ACC112 (cell line): ENCODE measurements around the gene SPDEF.

Experiments
- H2AFZ ChIP-seq: fragments of 200-600 bp; sonication (generic); one replicate; pipeline ENCODE4 v1.6.0; 2017; ENCODE audit warnings: antibody characterized with exemption, low read length; ENCODE audit not compliant: unreplicated experiment
- H3K27ac ChIP-seq: fragments of 200-600 bp; sonication (generic); 2 replicates; pipeline ENCODE4 v1.5.1; 2014; ENCODE audit warnings: low read depth, mild to moderate bottlenecking, antibody characterized with exemption, low read length, moderate library complexity
- H3K27me3 ChIP-seq: fragments of 200-600 bp; sonication (generic); 2 replicates; pipeline ENCODE4 v1.6.1; 2014; ENCODE audit warnings: mild to moderate bottlenecking, antibody characterized with exemption, low read length, moderate library complexity, mixed read lengths; ENCODE audit not compliant: insufficient read depth
- H3K36me3 ChIP-seq: fragments of 200-600 bp; sonication (generic); 2 replicates; pipeline ENCODE4 v1.6.1; 2016; ENCODE audit warnings: mild to moderate bottlenecking, antibody characterized with exemption, low read length, moderate library complexity, mixed read lengths; ENCODE audit not compliant: insufficient read depth
- H3K4me1 ChIP-seq: fragments of 200-600 bp; sonication (generic); one replicate; pipeline ENCODE4 v1.6.1; 2016; ENCODE audit warnings: low read length, mixed read lengths; ENCODE audit not compliant: insufficient read depth, unreplicated experiment, control insufficient read depth
- H3K4me3 ChIP-seq: fragments of 200-600 bp; sonication (generic); 2 replicates; pipeline ENCODE4 v1.5.1; 2014; ENCODE audit warnings: mild to moderate bottlenecking, low read depth, low read length
- H3K79me2 ChIP-seq: fragments of 200-600 bp; sonication (generic); one replicate; pipeline ENCODE4 v1.6.0; 2016; ENCODE audit warnings: low read length; ENCODE audit not compliant: control insufficient read depth, unreplicated experiment, insufficient read depth

The SPDEF gene

DNA sequence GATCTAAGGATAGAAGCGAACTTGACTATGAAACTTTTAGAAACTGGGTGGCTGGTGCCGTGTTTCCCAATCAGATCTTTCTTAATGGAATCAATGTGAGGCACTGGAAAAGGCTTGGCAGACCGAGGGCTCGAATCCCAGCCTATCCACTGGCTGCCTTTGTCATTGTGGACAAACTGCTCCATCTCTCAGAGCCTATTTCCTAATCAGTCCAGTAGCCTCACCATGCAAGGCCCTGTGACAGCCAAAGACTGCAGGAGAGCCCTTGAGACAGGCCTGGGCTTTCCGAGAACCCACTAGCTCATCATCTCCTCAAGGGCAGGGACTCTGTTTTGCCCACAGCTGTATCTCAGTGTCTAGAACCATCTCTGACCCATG is 43.4 kb downstream of the SPDEF start:
- Histone ChIP-seq H2AFZ (no peak overlapping the region), H3K79me2 (no peaks in the 10 kb centered on the region), H3K27ac (no peak overlapping the region), H3K36me3 (no peaks in the 10 kb centered on the region), H3K27me3 (peaks cover 25% of the 10 kb centered on the region), H3K4me1 (no peaks in the 10 kb centered on the region), H3K4me3 (no peak overlapping the region)

GRCh38 chr6:34511915-34512737 is 44.0 kb downstream of the SPDEF start:
- H3K4me3 ChIP-seq: no peak overlapping the region
- peaks cover 25% of the 10 kb centered on the region for H3K27me3 ChIP-seq
- H3K79me2 ChIP-seq: no peaks in the 10 kb centered on the region
- H2AFZ ChIP-seq: no peak overlapping the region
- no peaks in the 10 kb centered on the region for H3K36me3 ChIP-seq
- no peaks in the 10 kb centered on the region for H3K4me1 ChIP-seq
- no peak overlapping the region for H3K27ac ChIP-seq

GRCh38 chr6:34511214-34511914 is 44.8 kb downstream of the SPDEF start:
- Histone ChIP-seq H3K27me3 (peaks cover 25% of the 10 kb centered on the region), H3K4me3 (no peak overlapping the region), H3K36me3 (no peaks in the 10 kb centered on the region), H2AFZ (no peak overlapping the region), H3K4me1 (no peaks in the 10 kb centered on the region), H3K27ac (no peak overlapping the region), H3K79me2 (no peaks in the 10 kb centered on the region)

GRCh38 chr6:34510299-34510698 is 45.8 kb downstream of the SPDEF start:
- H3K4me1 ChIP-seq: no peaks in the 10 kb centered on the region
- no peak overlapping the region for H3K4me3 ChIP-seq
- H3K79me2 ChIP-seq: no peaks in the 10 kb centered on the region

DNA sequence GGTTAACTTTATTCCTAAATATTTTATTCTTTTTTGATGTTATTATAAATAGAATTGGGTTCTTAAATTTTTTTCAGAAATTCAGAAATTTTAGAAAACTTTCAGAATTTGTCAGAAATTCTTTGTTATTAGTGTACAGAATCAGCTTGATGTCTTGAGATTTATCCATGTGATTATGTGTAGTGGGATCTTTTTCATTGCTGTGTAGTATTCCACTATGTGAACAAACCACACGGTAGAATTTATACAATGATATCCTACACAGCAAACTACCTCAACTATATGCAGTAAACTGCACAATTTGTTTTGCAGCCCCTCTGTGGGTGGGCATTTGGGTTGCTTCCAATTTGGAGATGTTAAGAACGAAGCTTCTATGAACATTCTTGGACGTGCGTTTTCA is 46.3 kb downstream of the SPDEF start:
- H2AFZ ChIP-seq: no peak overlapping the region
- H3K36me3 ChIP-seq: no peaks in the 10 kb centered on the region
- H3K27ac ChIP-seq: no peak overlapping the region
- peaks cover 19% of the 10 kb centered on the region; the same call in 1 of the 2 replicates for H3K27me3 ChIP-seq
- no peak overlapping the region for H3K4me3 ChIP-seq
- no peaks in the 10 kb centered on the region for H3K4me1 ChIP-seq
- no peaks in the 10 kb centered on the region for H3K79me2 ChIP-seq

More at GRCh38 chr6:34510299-34510698, 45.8 kb downstream of the SPDEF start:
- Histone ChIP-seq H3K36me3 (no peaks in the 10 kb centered on the region), H2AFZ (no peak overlapping the region), H3K27me3 (peaks cover 25% of the 10 kb centered on the region), H3K27ac (no peak overlapping the region)

- H3K4me1 ChIP-seq: no peaks in the 10 kb centered on the region
- H3K36me3 ChIP-seq: no peaks in the 10 kb centered on the region
- H3K79me2 ChIP-seq: no peaks in the 10 kb centered on the region
- H3K27me3 ChIP-seq: peaks cover 8% of the 10 kb centered on the region; the same call in 1 of the 2 replicates
- H2AFZ ChIP-seq: no peak overlapping the region
- no peak overlapping the region for H3K4me3 ChIP-seq
- H3K27ac ChIP-seq: no peak overlapping the region
Observed at GRCh38 chr6:34508425-34508824, 47.7 kb downstream of the SPDEF start.

DNA sequence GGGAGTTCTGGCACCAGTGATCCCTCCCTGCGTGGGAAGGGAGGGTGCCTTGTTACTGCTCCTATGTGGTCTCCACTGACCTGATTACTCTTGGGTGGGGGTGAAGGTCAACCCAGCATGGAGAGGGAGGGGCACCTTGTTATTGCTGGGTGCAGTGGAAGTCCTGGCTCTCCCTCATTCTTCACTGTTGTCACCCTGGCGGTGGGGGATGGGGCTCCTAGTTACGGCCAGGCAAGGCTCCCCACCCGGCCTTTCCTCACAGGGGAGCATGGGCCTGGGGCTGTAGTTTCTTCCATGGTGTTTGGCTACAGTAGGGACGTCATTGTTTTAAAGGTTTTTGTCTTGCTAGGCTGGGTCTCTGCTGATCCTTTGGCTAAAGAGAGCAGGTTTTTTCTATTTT is 49.4 kb downstream of the SPDEF start:
- Histone ChIP-seq H2AFZ (no peak overlapping the region), H3K27me3 (peaks cover 8% of the 10 kb centered on the region; the same call in 1 of the 2 replicates), H3K79me2 (no peaks in the 10 kb centered on the region), H3K4me1 (no peaks in the 10 kb centered on the region), H3K27ac (no peak overlapping the region), H3K4me3 (no peak overlapping the region), H3K36me3 (no peaks in the 10 kb centered on the region)

DNA sequence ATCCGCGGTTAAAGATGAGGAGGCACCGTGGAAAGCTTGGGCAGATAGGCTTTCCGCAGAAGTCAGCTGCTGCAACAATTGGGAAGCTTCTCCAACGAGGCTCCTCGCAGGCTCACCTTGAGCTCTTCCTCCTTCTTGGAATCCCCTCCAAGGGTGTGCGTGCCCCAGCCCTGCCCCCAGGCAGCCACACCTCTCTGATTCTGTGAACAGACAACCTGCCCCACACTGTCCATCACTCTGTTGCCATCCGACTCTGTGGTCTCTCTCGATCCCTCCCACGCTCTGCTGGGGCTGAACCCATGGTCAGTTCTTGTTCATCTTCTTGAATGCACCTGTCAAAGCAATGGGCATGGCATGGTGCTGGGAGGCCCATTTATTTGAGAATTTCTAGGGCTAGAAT is 58.7 kb downstream of the SPDEF start:
- Histone ChIP-seq H3K36me3 (no peaks in the 10 kb centered on the region), H3K4me3 (no peak overlapping the region), H3K79me2 (no peaks in the 10 kb centered on the region), H2AFZ (no peak overlapping the region), H3K4me1 (no peaks in the 10 kb centered on the region), H3K27ac (no peak overlapping the region), H3K27me3 (peaks cover 14% of the 10 kb centered on the region; the same call in 1 of the 2 replicates)

DNA sequence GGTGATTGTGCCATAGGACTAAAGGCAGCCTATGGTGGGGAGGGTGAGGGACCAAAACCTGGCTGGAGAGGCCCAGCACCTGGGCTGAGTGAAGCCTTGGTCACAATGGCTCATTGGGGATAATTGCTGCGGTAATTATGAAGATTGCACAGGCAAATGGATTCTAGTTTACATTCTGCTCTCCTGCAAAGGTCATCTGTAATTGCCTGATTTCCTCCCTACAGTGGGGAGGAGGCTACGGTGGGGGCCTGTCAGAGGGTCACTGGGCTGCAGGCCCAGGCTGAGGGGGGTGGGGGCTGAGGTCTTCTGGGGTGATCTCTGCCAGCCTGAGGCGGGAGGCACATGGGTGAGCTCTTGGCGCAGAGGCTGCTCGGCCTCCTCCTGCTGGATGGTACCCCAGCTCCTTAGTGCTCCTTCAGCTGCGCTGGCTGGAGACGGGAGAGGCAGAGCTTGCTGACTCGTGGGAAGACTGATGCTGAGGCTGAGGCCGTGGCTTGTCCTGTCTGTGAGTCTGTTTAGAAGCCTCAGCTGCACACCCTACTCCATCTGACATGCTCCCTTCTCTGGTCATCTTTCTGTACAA is 59.9 kb downstream of the SPDEF start:
- Histone ChIP-seq H3K79me2 (no peaks in the 10 kb centered on the region), H2AFZ (no peak overlapping the region), H3K4me1 (peaks cover 2% of the 10 kb centered on the region), H3K27ac (no peak overlapping the region), H3K4me3 (no peak overlapping the region), H3K36me3 (no peaks in the 10 kb centered on the region), H3K27me3 (peaks cover 14% of the 10 kb centered on the region; the same call in 1 of the 2 replicates)

DNA sequence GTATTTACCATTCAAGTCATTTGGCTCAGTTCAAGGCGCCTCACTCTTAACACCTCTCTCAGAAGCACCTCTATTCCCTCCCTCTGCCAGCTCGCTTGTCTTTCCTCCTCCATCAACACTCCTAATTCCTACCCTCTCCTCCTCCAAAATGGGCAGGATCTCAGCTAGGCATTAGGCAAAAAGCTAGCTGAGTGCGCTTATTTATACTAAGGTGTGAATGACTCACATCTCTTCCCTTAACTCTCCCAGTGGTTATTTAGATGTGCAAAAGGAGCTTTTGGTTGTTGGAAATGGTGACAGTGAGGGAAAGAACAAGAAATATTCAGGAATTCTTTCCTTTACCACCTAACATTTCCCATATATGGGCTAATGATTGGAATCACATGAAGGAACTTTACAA is 61.2 kb downstream of the SPDEF start:
- no peak overlapping the region for H2AFZ ChIP-seq

More for the DNA sequence above, 61.2 kb downstream of the SPDEF start:
- no peak overlapping the region for H3K27ac ChIP-seq
- peaks cover 4% of the 10 kb centered on the region for H3K4me1 ChIP-seq
- H3K36me3 ChIP-seq: no peaks in the 10 kb centered on the region
- no peak overlapping the region for H3K4me3 ChIP-seq
- H3K79me2 ChIP-seq: no peaks in the 10 kb centered on the region
- peaks cover 10% of the 10 kb centered on the region; the same call in 1 of the 2 replicates for H3K27me3 ChIP-seq
